IMR-90 (cell line): Measurements from ENCODE around the gene AUH. TPM values are rescaled to one million over a fixed set of nuclear protein-coding genes. Genes with fewer than 3 reads are reported as not detected.

Experiments used
- ATAC-seq: fragments of 200-7000 bp; cut with Tn5 transposase; 2 replicates; pipeline ENCODE4 v1.9.1; 2020; ENCODE audit warnings: low read depth, mild to moderate bottlenecking, moderate library complexity
- BruUV-seq: library from RNA; stranded (reverse); fragments of 400-500 nt; replicated peaks from 2 replicates; lab custom pipeline; 2021; lab: Mats Ljungman, UMichigan
- CTCF ChIA-PET: fragments of 300-600 bp; formaldehyde crosslinking; extraction: SDS; loops from one replicate; lab custom pipeline; 2021; ENCODE audit warnings: antibody characterized with exemption; lab: Yijun Ruan, JAX
- POLR2A ChIA-PET: fragments of 300-600 bp; sonication (Branson Sonifier 250); formaldehyde crosslinking; loops from one replicate; lab custom pipeline; 2022; ENCODE audit warnings: antibody characterized with exemption; ENCODE audit not compliant: unreplicated experiment; lab: Charles Lee
- DNase-seq: peaks from one replicate; pipeline ENCODE4 v3.0.0; 2013
- H2AFZ ChIP-seq: replicated peaks from 2 replicates; pipeline ENCODE3; 2013; ENCODE audit warnings: low read length, mild to moderate bottlenecking; ENCODE audit not compliant: poor library complexity
- H2AK5ac ChIP-seq: 2 replicates; pipeline ENCODE4 v1.6.1; 2013; ENCODE audit warnings: low read depth, low read length, inconsistent platforms
- H2AK9ac ChIP-seq: replicated peaks from 2 replicates; pipeline ENCODE3; 2013; ENCODE audit warnings: mild to moderate bottlenecking, low read depth, low read length, moderate library complexity; ENCODE audit not compliant: poor library complexity
- H2BK120ac ChIP-seq: 2 replicates; pipeline ENCODE4 v1.6.1; 2013; ENCODE audit warnings: low read depth, low read length, inconsistent platforms
- H2BK15ac ChIP-seq: 3 replicates; pipeline ENCODE4 v1.6.1; 2013; ENCODE audit warnings: low read depth, low read length, inconsistent platforms
- H2BK20ac ChIP-seq: 2 replicates; pipeline ENCODE4 v1.6.1; 2013; ENCODE audit warnings: low read depth, mild to moderate bottlenecking, inconsistent platforms, low read length, moderate library complexity
- H2BK5ac ChIP-seq: 2 replicates; pipeline ENCODE4 v1.6.1; 2013; ENCODE audit warnings: mild to moderate bottlenecking, low read depth, low read length, inconsistent platforms; ENCODE audit not compliant: poor library complexity, severe bottlenecking
- H3K14ac ChIP-seq: replicated peaks from 2 replicates; pipeline ENCODE4 v1.6.1; 2013; ENCODE audit warnings: low read depth, low read length, inconsistent platforms
- H3K18ac ChIP-seq: 2 replicates; pipeline ENCODE4 v1.6.1; 2013; ENCODE audit warnings: low read depth, low read length, control low read depth
- H3K23ac ChIP-seq: 2 replicates; pipeline ENCODE4 v1.6.1; 2013; ENCODE audit warnings: low read depth, low read length, inconsistent platforms
- H3K27ac ChIP-seq: 2 replicates; pipeline ENCODE4 v1.5.1; 2013; ENCODE audit warnings: mild to moderate bottlenecking, control low read depth, low read length; ENCODE audit not compliant: insufficient read depth
- H3K27me3 ChIP-seq: 2 replicates; pipeline ENCODE4 v1.6.1; 2013; ENCODE audit warnings: low read length; ENCODE audit not compliant: control insufficient read depth, insufficient read depth
- H3K36me3 ChIP-seq: 2 replicates; pipeline ENCODE4 v1.6.1; 2013; ENCODE audit warnings: low read length, mixed read lengths; ENCODE audit not compliant: control insufficient read depth, insufficient read depth
- H3K4ac ChIP-seq: 2 replicates; pipeline ENCODE4 v1.6.1; 2013; ENCODE audit warnings: low read depth, low read length, inconsistent platforms
- H3K4me1 ChIP-seq: 2 replicates; pipeline ENCODE4 v1.6.1; 2013; ENCODE audit warnings: low read length, mixed read lengths; ENCODE audit not compliant: control insufficient read depth, insufficient read depth
- H3K4me2 ChIP-seq: 2 replicates; pipeline ENCODE4 v1.6.1; 2013; ENCODE audit warnings: low read depth, mild to moderate bottlenecking, control low read depth, low read length, moderate library complexity
- H3K4me3 ChIP-seq: 2 replicates; pipeline ENCODE4 v1.5.1; 2013; ENCODE audit warnings: low read depth, mild to moderate bottlenecking, control low read depth, low read length, moderate library complexity; ENCODE audit not compliant: insufficient read depth
- H3K56ac ChIP-seq: 2 replicates; pipeline ENCODE4 v1.6.1; 2013; ENCODE audit warnings: low read length, inconsistent platforms; ENCODE audit not compliant: insufficient read depth; ENCODE audit errors: extremely low read depth
- H3K79me1 ChIP-seq, 2 experiments: 2 replicates each; pipeline ENCODE4 v1.6.1; 2013; ENCODE audit warnings: low read length in 2 of 2, inconsistent platforms in 1 of 2, low read depth in 1 of 2
- H3K9ac ChIP-seq: 2 replicates; pipeline ENCODE4 v1.6.1; 2013; ENCODE audit warnings: low read depth, low read length, control low read depth
- H3K9me1 ChIP-seq: 2 replicates; pipeline ENCODE4 v1.6.1; 2013; ENCODE audit warnings: low read length, inconsistent platforms; ENCODE audit not compliant: insufficient read depth
- H3K9me3 ChIP-seq: 2 replicates; pipeline ENCODE4 v1.6.1; 2013; ENCODE audit warnings: low read length; ENCODE audit not compliant: control insufficient read depth, insufficient read depth
- H4K20me1 ChIP-seq: 2 replicates; pipeline ENCODE4 v1.6.1; 2013; ENCODE audit warnings: low read length, inconsistent platforms; ENCODE audit not compliant: insufficient read depth
- H4K5ac ChIP-seq: 2 replicates; pipeline ENCODE4 v1.6.1; 2013; ENCODE audit warnings: mild to moderate bottlenecking, low read depth, low read length, control low read depth
- H4K8ac ChIP-seq, 2 experiments: 2 replicates each; pipeline ENCODE4 v1.6.1; 2013; ENCODE audit warnings: low read depth in 2 of 2, low read length in 2 of 2, control low read depth in 1 of 2, inconsistent platforms in 1 of 2
- H4K91ac ChIP-seq: 2 replicates; pipeline ENCODE4 v1.6.1; 2013; ENCODE audit warnings: low read depth, low read length, inconsistent platforms; ENCODE audit not compliant: insufficient read depth
- CEBPB ChIP-seq: IDR thresholded peaks from 2 replicates; pipeline ENCODE4 v1.6.1; 2012; ENCODE audit warnings: low read depth, low read length, improper control_type of control experiment
- ELK1 ChIP-seq: fragments of 150-350 bp; IDR thresholded peaks from 2 replicates; pipeline ENCODE4 v1.6.1; 2016; ENCODE audit warnings: low read depth, mild to moderate bottlenecking, low read length, moderate library complexity, borderline replicate concordance
- RCOR1 ChIP-seq: IDR thresholded peaks from 2 replicates; pipeline ENCODE4 v1.6.1; 2012; ENCODE audit warnings: mild to moderate bottlenecking, low read length, improper control_type of control experiment; ENCODE audit not compliant: insufficient replicate concordance
- WGBS, 2 experiments: methylation state at CpG; one replicate each; pipeline versions ENCODE4 v1.1.5 to v1.1.7; 2013; ENCODE audit warnings: missing lambda C conversion rate in 2 of 2; ENCODE audit not compliant: insufficient read length in 1 of 2; ENCODE audit errors: extremely low coverage in 2 of 2; 5-methylcytosine and 5-hydroxymethylcytosine counted together
- dilution Hi-C: fragments of 300-500 bp; cut with HindIII; formaldehyde crosslinking; loops from one replicate; pipeline ENCODE4 v1.14.3; 2018; ENCODE audit warnings: low sequenced_read_pairs; ENCODE audit not compliant: unreplicated experiment
- in situ Hi-C: fragments of 300-500 bp; cut with MboI; formaldehyde crosslinking; loops from 3 replicates; pipeline ENCODE4 v1.14.3; 2019; ENCODE audit warnings: low sequenced_read_pairs, inconsistent platforms, mixed read lengths
- intact Hi-C: fragments of 100-400 bp; cut with micrococcal nuclease; formaldehyde crosslinking; loops from 2 replicates; pipeline ENCODE4 v1.10.0; 2022
- polyA plus RNA-seq, 3 experiments: library from polyadenylated mRNA; depleted of rRNA; stranded (reverse); fragments of >200 nt; gene quantifications; 2 replicates each; pipeline ENCODE4 v1.2.3, GENCODE V29; 2012; ENCODE audit warnings: low replicate concordance in 1 of 3
- total RNA-seq: library from RNA; depleted of rRNA; stranded (reverse); fragments of >200 nt; gene quantifications from 2 replicates; pipeline ENCODE4 v1.2.3, GENCODE V29; 2012

Gene AUH
- total and polyA plus RNA-seq, 2 of the 4 experiments (the other 2 are of a cell fraction): 5.9 to 8.1 TPM

GRCh38 chr9:91333551-91333950, 28.2 kb downstream of the AUH start:
- Histone ChIP-seq H3K79me1 (peaks cover 5 to 29% of the 10 kb centered on the region in 2 experiments), H3K4ac (no peak overlapping the region; the same call in 1 of the 2 replicates), H2AK9ac (no peak overlapping the region), H2AFZ (no peak overlapping the region), H2AK5ac (no peak overlapping the region), H4K8ac (no peak overlapping the region), H3K4me1 (0 out of 2 replicates have a peak, but pooled peaks cover 4% of the 10 kb centered on the region), H4K91ac (no peak overlapping the region), H2BK15ac (no peak overlapping the region), H3K27me3 (no peaks in the 10 kb centered on the region), H2BK20ac (no peak overlapping the region), H3K9me3 (no peaks in the 10 kb centered on the region), H3K4me2 (no peak overlapping the region), H4K5ac (no peak overlapping the region), H3K56ac (no peak overlapping the region), H2BK5ac (no peak overlapping the region), H3K4me3 (no peak overlapping the region), H3K9me1 (peaks cover 5% of the 10 kb centered on the region; the same call in 1 of the 2 replicates), H3K9ac (no peak overlapping the region), H3K18ac (no peak overlapping the region), H2BK120ac (no peak overlapping the region), H4K20me1 (no peaks in the 10 kb centered on the region), H3K27ac (no peak overlapping the region), H3K36me3 (no peaks in the 10 kb centered on the region; the same call in 1 of the 2 replicates), H3K14ac (no peak overlapping the region), H3K23ac (no peak overlapping the region)
- TF ChIP-seq ELK1 (no peak), CEBPB (no peak), RCOR1 (no peak)
- no TSS peak for BruUV-seq
- intact Hi-C loops (no loop called here), in situ Hi-C loops (no loop called here), dilution Hi-C loops (no loop called here)
- ATAC-seq: no peak
- ChIA-PET CTCF (no interaction called here), POLR2A (no interaction called here)
- 20% methylated on average over 1 of the region's 1 CpG; no CpG with 5 or more reads in 1 of the 2 experiments for WGBS, 2 experiments
- DNase-seq: no peak
